Natural killer cell treated with Interleukin-12 subunit alpha and Interleukin-12 subunit beta and Interleukin-15 and Interleukin-18, amount 100 ng/mL, for 72 hours (primary cell): ENCODE results near the gene DNAJB6. TPM values are rescaled to one million over a fixed set of nuclear protein-coding genes. Genes with fewer than 3 reads are reported as not detected.
A peak's percentile ranks its signal among the peaks of the same experiment; 100 is the strongest.

ENCODE experiments used
- ATAC-seq, 2 donors: fragments of 150-1000 bp; cut with Tn5 transposase in 1 of 2; sonication (Bioruptor Pico), chemical (Tn5 transposase) in 1 of 2; 2 replicates each; pipeline ENCODE4 v1.10.0; 2021
- DNase-seq: peaks from one replicate; pipeline ENCODE4 v3.0.0; 2022; ENCODE audit warnings: low spot score
- H3K27ac Mint-ChIP-seq, 2 donors: 1 replicate in 1 of 2; 2 replicates in 1 of 2; pipeline ENCODE4 v1.8.0; 2022; ENCODE audit warnings: mixed read lengths in 2 of 2, mild to moderate bottlenecking in 1 of 2, moderate library complexity in 1 of 2
- H3K27me3 Mint-ChIP-seq, 2 donors: 1 replicate in 1 of 2; 2 replicates in 1 of 2; pipeline ENCODE4 v1.8.0; 2022; ENCODE audit warnings: mixed read lengths in 2 of 2
- H3K36me3 Mint-ChIP-seq: one replicate; pipeline ENCODE4 v1.8.0; 2022; ENCODE audit warnings: mixed read lengths
- H3K4me1 Mint-ChIP-seq, 2 donors: 1 replicate in 1 of 2; 2 replicates in 1 of 2; pipeline ENCODE4 v1.8.0; 2022; ENCODE audit warnings: low read depth in 2 of 2, mixed read lengths in 2 of 2, mild to moderate bottlenecking in 1 of 2
- H3K4me3 Mint-ChIP-seq: one replicate; pipeline ENCODE4 v1.8.0; 2022; ENCODE audit warnings: mixed read lengths
- H3K9me3 Mint-ChIP-seq: 2 replicates; pipeline ENCODE4 v1.8.0; 2022; ENCODE audit warnings: mixed read lengths
- total RNA-seq, 2 donors: library from RNA; stranded (reverse); gene quantifications; one replicate each; pipeline ENCODE4 v1.2.3, GENCODE V29; 2022

Gene DNAJB6
- total RNA-seq, 2 donors from 2014 or later = 139 to 145 TPM

GRCh38 chr7:157384301-157384700, 47.5 kb downstream of the DNAJB6 start:
- H3K4me1 Mint-ChIP-seq = peaks cover 24 to 29% of the 10 kb centered on the region in 2 donors
- no peaks in the 10 kb centered on the region for H3K9me3 Mint-ChIP-seq
- no peak overlapping the region for H3K4me3 Mint-ChIP-seq
- DNase-seq (no peak), ATAC-seq (no peak)
- no peak overlapping the region for H3K27ac Mint-ChIP-seq
- no peaks in the 10 kb centered on the region for H3K27me3 Mint-ChIP-seq
- H3K36me3 Mint-ChIP-seq = peaks cover 24% of the 10 kb centered on the region

- Mint-ChIP-seq H3K36me3 (peaks cover 24% of the 10 kb centered on the region), H3K27ac (peak overlapping the region; percentile 42 to 79), H3K4me1 (peaks cover 33 to 41% of the 10 kb centered on the region in 2 donors), H3K27me3 (no peaks in the 10 kb centered on the region), H3K4me3 (peak overlapping the region; percentile 47), H3K9me3 (no peaks in the 10 kb centered on the region)
- DNase-seq = peak; percentile 80
- peak; percentile 79 for ATAC-seq
Observed at GRCh38 chr7:157386979-157387800, 50.4 kb downstream of the DNAJB6 start.

- Mint-ChIP-seq H3K27ac (no peak overlapping the region), H3K4me3 (no peak overlapping the region)
Observed at GRCh38 chr7:157388301-157388700, 51.5 kb downstream of the DNAJB6 start.

GRCh38 chr7:157389951-157390730, 53.3 kb downstream of the DNAJB6 start:
- peaks cover 39 to 44% of the 10 kb centered on the region in 2 donors for H3K4me1 Mint-ChIP-seq
- DNase-seq (no peak), ATAC-seq (peak; percentile 89 to 91)
- H3K9me3 Mint-ChIP-seq = no peaks in the 10 kb centered on the region
- H3K4me3 Mint-ChIP-seq = peak overlapping the region; percentile 83
- peak overlapping the region; percentile 79 to 80 for H3K27ac Mint-ChIP-seq
- H3K27me3 Mint-ChIP-seq = no peaks in the 10 kb centered on the region
- peaks cover 9% of the 10 kb centered on the region for H3K36me3 Mint-ChIP-seq

More at GRCh38 chr7:157388301-157388700, 51.5 kb downstream of the DNAJB6 start:
- peaks cover 17% of the 10 kb centered on the region for H3K36me3 Mint-ChIP-seq
- DNase-seq = no peak
- peaks cover 39 to 44% of the 10 kb centered on the region in 2 donors for H3K4me1 Mint-ChIP-seq
- no peaks in the 10 kb centered on the region for H3K27me3 Mint-ChIP-seq
- no peaks in the 10 kb centered on the region for H3K9me3 Mint-ChIP-seq
- no peak for ATAC-seq

GRCh38 chr7:157391036-157391710, 54.4 kb downstream of the DNAJB6 start:
- H3K36me3 Mint-ChIP-seq = peaks cover 6% of the 10 kb centered on the region
- H3K27me3 Mint-ChIP-seq = no peaks in the 10 kb centered on the region
- H3K9me3 Mint-ChIP-seq = no peaks in the 10 kb centered on the region
- DNase-seq (no peak), ATAC-seq (no peak)
- H3K4me3 Mint-ChIP-seq = peak overlapping the region; percentile 83
- peak overlapping the region in 1 of 2 donors; percentile 80 for H3K27ac Mint-ChIP-seq
- H3K4me1 Mint-ChIP-seq = peaks cover 39 to 43% of the 10 kb centered on the region in 2 donors

- Mint-ChIP-seq H3K4me3 (no peak overlapping the region), H3K4me1 (peaks cover 34 to 37% of the 10 kb centered on the region in 2 donors), H3K27ac (peak overlapping the region in 1 of 2 donors; percentile 54), H3K36me3 (peaks cover 1% of the 10 kb centered on the region), H3K9me3 (no peaks in the 10 kb centered on the region), H3K27me3 (no peaks in the 10 kb centered on the region)
- ATAC-seq = no peak
- no peak for DNase-seq
Observed at GRCh38 chr7:157392256-157393037, 55.6 kb downstream of the DNAJB6 start.

GRCh38 chr7:157394246-157395191, 57.7 kb downstream of the DNAJB6 start:
- Mint-ChIP-seq H3K9me3 (no peaks in the 10 kb centered on the region), H3K27ac (peak overlapping the region in 1 of 2 donors; percentile 45), H3K36me3 (no peaks in the 10 kb centered on the region), H3K4me3 (no peak overlapping the region), H3K4me1 (peaks cover 36 to 42% of the 10 kb centered on the region in 2 donors), H3K27me3 (no peaks in the 10 kb centered on the region)
- no peak for ATAC-seq
- DNase-seq = no peak

GRCh38 chr7:157395206-157395605, 58.4 kb downstream of the DNAJB6 start:
- H3K9me3 Mint-ChIP-seq = no peaks in the 10 kb centered on the region
- no peaks in the 10 kb centered on the region for H3K36me3 Mint-ChIP-seq
- peaks cover 29 to 37% of the 10 kb centered on the region in 2 donors for H3K4me1 Mint-ChIP-seq
- no peak overlapping the region for H3K27ac Mint-ChIP-seq
- no peak overlapping the region for H3K4me3 Mint-ChIP-seq
- no peaks in the 10 kb centered on the region for H3K27me3 Mint-ChIP-seq
- DNase-seq (no peak), ATAC-seq (no peak)

- peaks cover 32 to 36% of the 10 kb centered on the region in 2 donors for H3K4me1 Mint-ChIP-seq
- no peak for ATAC-seq
Observed at GRCh38 chr7:157396316-157397035, 59.7 kb downstream of the DNAJB6 start.

GRCh38 chr7:157397036-157397720, 60.4 kb downstream of the DNAJB6 start:
- peaks cover 30 to 33% of the 10 kb centered on the region in 2 donors for H3K4me1 Mint-ChIP-seq
- no peak overlapping the region for H3K4me3 Mint-ChIP-seq
- peak overlapping the region in 1 of 2 donors; percentile 57 for H3K27ac Mint-ChIP-seq
- no peaks in the 10 kb centered on the region for H3K27me3 Mint-ChIP-seq
- ATAC-seq (no peak), DNase-seq (no peak)
- no peaks in the 10 kb centered on the region for H3K9me3 Mint-ChIP-seq
- no peaks in the 10 kb centered on the region for H3K36me3 Mint-ChIP-seq

More at GRCh38 chr7:157396316-157397035, 59.7 kb downstream of the DNAJB6 start:
- no peaks in the 10 kb centered on the region for H3K36me3 Mint-ChIP-seq
- H3K27ac Mint-ChIP-seq = no peak overlapping the region
- no peaks in the 10 kb centered on the region for H3K9me3 Mint-ChIP-seq
- no peaks in the 10 kb centered on the region for H3K27me3 Mint-ChIP-seq
- no peak overlapping the region for H3K4me3 Mint-ChIP-seq
- DNase-seq = no peak
